GM23338 (cell line): ENCODE results near the gene DIAPH1. TPM values are rescaled to one million over a fixed set of nuclear protein-coding genes. Genes with fewer than 3 reads are reported as not detected.

Experiments
- ATAC-seq: fragments of 200-7000 bp; cut with Tn5 transposase; 3 replicates; pipeline ENCODE4 v1.9.1; 2020
- DNase-seq: peaks from one replicate; pipeline ENCODE4 v3.0.0-alpha.2; 2015; ENCODE audit warnings: low spot score
- H2AFZ ChIP-seq: fragments of 200-600 bp; sonication (generic); 2 replicates; pipeline ENCODE4 v1.8.0; 2016; ENCODE audit warnings: antibody characterized with exemption, mild to moderate bottlenecking, moderate library complexity
- H3F3A ChIP-seq: fragments of 200-600 bp; sonication (generic); replicated peaks from 2 replicates; pipeline ENCODE4 v1.8.0; 2017; ENCODE audit warnings: antibody characterized with exemption, mixed run types, low read depth
- H3K27ac ChIP-seq: fragments of 200-600 bp; sonication (generic); 2 replicates; pipeline ENCODE4 v1.6.1; 2016; ENCODE audit warnings: low read depth
- H3K27me3 ChIP-seq: fragments of 200-600 bp; sonication (generic); 2 replicates; pipeline ENCODE4 v1.8.0; 2016; ENCODE audit warnings: mild to moderate bottlenecking, mixed run types, moderate library complexity; ENCODE audit not compliant: insufficient read depth
- H3K36me3 ChIP-seq: fragments of 200-600 bp; sonication (generic); 2 replicates; pipeline ENCODE4 v1.8.0; 2016; ENCODE audit warnings: mild to moderate bottlenecking; ENCODE audit not compliant: insufficient read depth
- H3K4me1 ChIP-seq: fragments of 200-600 bp; sonication (generic); 2 replicates; pipeline ENCODE4 v1.8.0; 2016; ENCODE audit warnings: mild to moderate bottlenecking, moderate library complexity; ENCODE audit not compliant: insufficient read depth
- H3K4me2 ChIP-seq: fragments of 200-600 bp; sonication (generic); 2 replicates; pipeline ENCODE4 v1.7.1; 2017; ENCODE audit warnings: mixed run types
- H3K4me3 ChIP-seq: fragments of 200-600 bp; sonication (generic); 2 replicates; pipeline ENCODE4 v1.6.1; 2016; ENCODE audit warnings: mixed run types
- H3K79me2 ChIP-seq: fragments of 200-600 bp; sonication (generic); replicated peaks from 2 replicates; pipeline ENCODE4 v1.8.0; 2017; ENCODE audit warnings: mild to moderate bottlenecking; ENCODE audit not compliant: insufficient read depth
- H3K9me2 ChIP-seq: fragments of 200-600 bp; sonication (generic); 2 replicates; pipeline ENCODE4 v1.8.0; 2017; ENCODE audit not compliant: insufficient read depth
- H4K20me1 ChIP-seq: fragments of 200-600 bp; sonication (generic); replicated peaks from 2 replicates; pipeline ENCODE4 v1.8.0; 2017; ENCODE audit warnings: mild to moderate bottlenecking; ENCODE audit not compliant: insufficient read depth
- H3K27ac Mint-ChIP-seq: 2 replicates; pipeline ENCODE4 v1.8.0; 2020; ENCODE audit warnings: inconsistent platforms, mild to moderate bottlenecking, moderate library complexity, mixed read lengths
- H3K27me3 Mint-ChIP-seq: 3 replicates; pipeline ENCODE4 v1.8.0; 2022; ENCODE audit warnings: low read depth, mild to moderate bottlenecking, moderate library complexity, mixed read lengths, inconsistent platforms; ENCODE audit not compliant: insufficient read depth, poor library complexity
- H3K36me3 Mint-ChIP-seq: 3 replicates; pipeline ENCODE4 v1.8.0; 2021; ENCODE audit warnings: low read depth, mild to moderate bottlenecking, inconsistent platforms, moderate library complexity, mixed read lengths
- H3K4me1 Mint-ChIP-seq: 3 replicates; pipeline ENCODE4 v1.8.0; 2020; ENCODE audit warnings: mild to moderate bottlenecking, inconsistent platforms, mixed read lengths
- H3K4me3 Mint-ChIP-seq: 3 replicates; pipeline ENCODE4 v1.8.0; 2021; ENCODE audit warnings: moderate library complexity, mild to moderate bottlenecking, inconsistent platforms, mixed read lengths
- H3K9me3 Mint-ChIP-seq: 3 replicates; pipeline ENCODE4 v1.8.0; 2020; ENCODE audit warnings: moderate library complexity, mild to moderate bottlenecking, inconsistent platforms, mixed read lengths
- CREB1 ChIP-seq: fragments of 250-450 bp; sonication (Bioruptor Pico); IDR thresholded peaks from 2 replicates; pipeline ENCODE4 v1.5.0; 2020; ENCODE audit warnings: low read depth, mild to moderate bottlenecking, moderate library complexity
- EZH2 ChIP-seq: fragments of 200-600 bp; sonication (generic); IDR thresholded peaks from one replicate; pipeline ENCODE4 v1.8.0; 2017; ENCODE audit warnings: antibody characterized with exemption, mild to moderate bottlenecking, low read depth; ENCODE audit not compliant: unreplicated experiment
- STAT1 ChIP-seq: IDR thresholded peaks from one replicate; pipeline ENCODE4 v1.6.1; 2016; ENCODE audit warnings: antibody characterized with exemption; ENCODE audit not compliant: unreplicated experiment
- ZNF462 ChIP-seq: fragments of 250-450 bp; sonication (Bioruptor Pico); IDR thresholded peaks from 2 replicates; pipeline ENCODE4 v1.5.0; 2020; ENCODE audit warnings: mild to moderate bottlenecking, moderate library complexity
- polyA plus RNA-seq: library from polyadenylated mRNA; unstranded; fragments of >200 nt; fragmentation: Nextera tagmentation; extraction: Ambion mirVana; gene quantifications from 2 replicates; pipeline ENCODE4 v1.2.1, GENCODE V29; 2016
- total RNA-seq: library from RNA; depleted of rRNA; stranded (reverse); fragments of >200 nt; shearing (Covaris generic); gene quantifications from 2 replicates; pipeline ENCODE4 v1.2.3, GENCODE V29; 2014

Gene DIAPH1
- total and polyA plus RNA-seq, 2 experiments from 2014 or later, result 42.9 to 104 TPM

GRCh38 chr5:141485321-141486055 is 133.3 kb downstream of the DIAPH1 start (continued):
- TF ChIP-seq ZNF462 (CRISPR knock-in tag), result no peak

- peaks cover 31% of the 10 kb centered on the region for H3K27me3 ChIP-seq
- peak within 1 kb of the TSS; percentile 74 for H3K4me2 ChIP-seq
- H3K36me3 Mint-ChIP-seq, result peaks cover 13% of the 10 kb centered on the region
Observed at GRCh38 chr5:141484641-141485311, 134.0 kb downstream of the DIAPH1 start, which contains the start of gene PCDHGC4. PCDHGC4 (plus strand) TSS chr5:141485030; CDS start chr5:141485174, 144 bp downstream.

More at GRCh38 chr5:141484641-141485311, 134.0 kb downstream of the DIAPH1 start, which contains the start of gene PCDHGC4:
- Histone ChIP-seq H2AFZ (peak within 1 kb of the TSS; percentile 89), H3K4me1 (peaks cover 31% of the 10 kb centered on the region), H3K9me2 (no peaks in the 10 kb centered on the region), H3K4me3 (peak within 1 kb of the TSS; percentile 53), H3K27ac (no peak within 1 kb of the TSS), H3K79me2 (0 out of 2 replicates have a peak, but pooled peaks cover 4% of the 10 kb centered on the region), H3F3A (no peaks in the 10 kb centered on the region), H4K20me1 (peaks cover 3% of the 10 kb centered on the region; the same call in 1 of the 2 replicates), H3K36me3 (no peaks in the 10 kb centered on the region)
- Mint-ChIP-seq H3K4me3 (peak within 1 kb of the TSS; percentile 69), H3K27me3 (peaks cover 30% of the 10 kb centered on the region), H3K27ac (no peak within 1 kb of the TSS; the same call in none of the 2 replicates), H3K4me1 (peaks cover 41% of the 10 kb centered on the region), H3K9me3 (no peaks in the 10 kb centered on the region)
- peak; percentile 91 for DNase-seq
- TF ChIP-seq ZNF462 (CRISPR knock-in tag) (no peak), EZH2 (no peak), STAT1 (no peak), CREB1 (CRISPR knock-in tag) (peak; percentile 43; the same call in 1 of the 2 replicates)
- ATAC-seq, result peak; percentile 92
